Thoracic aorta (tissue), 2 donors: ENCODE results near the gene NECAB2. TPM values are rescaled to one million over a fixed set of nuclear protein-coding genes. Genes with fewer than 3 reads are reported as not detected.
"Not testable (repeated sequence)": the region's sequence is repeated elsewhere in the genome, so short reads cannot be mapped to it uniquely, and the experiment has no call there.

Experiments
- ATAC-seq: fragments of 150-250 bp; one replicate; pipeline ENCODE4 v1.8.0; 2017; ENCODE audit warnings: low read depth; ENCODE audit not compliant: insufficient number of reproducible peaks, low FRiP score
- DNase-seq: peaks from one replicate; pipeline ENCODE4 v3.0.0-alpha.2; 2020; ENCODE audit warnings: low spot score
- H3K27ac ChIP-seq, 2 donors: fragments of 200-600 bp; sonication (generic); 1 replicate in 1 of 2; 2 replicates in 1 of 2; pipeline ENCODE4 v1.5.1; 2016; ENCODE audit warnings: mild to moderate bottlenecking in 2 of 2, moderate library complexity in 2 of 2
- H3K27me3 ChIP-seq: fragments of 200-600 bp; sonication (generic); replicated peaks from 2 replicates; pipeline ENCODE4 v1.6.0; 2016; ENCODE audit warnings: mild to moderate bottlenecking; ENCODE audit not compliant: insufficient read depth
- H3K36me3 ChIP-seq: fragments of 200-600 bp; sonication (generic); one replicate; pipeline ENCODE4 v1.5.1; 2016
- H3K4me1 ChIP-seq, 2 donors: fragments of 200-600 bp; sonication (generic); 1 replicate in 1 of 2; 2 replicates in 1 of 2; pipeline versions ENCODE4 v1.5.1 to v1.6.0; 2016; ENCODE audit warnings: low read depth in 2 of 2, mild to moderate bottlenecking in 1 of 2; ENCODE audit not compliant: control insufficient read depth in 1 of 2
- H3K4me3 ChIP-seq: fragments of 200-600 bp; sonication (generic); 2 replicates; pipeline ENCODE4 v1.5.1; 2016; ENCODE audit warnings: mild to moderate bottlenecking
- H3K9me3 ChIP-seq: fragments of 200-600 bp; sonication (generic); 2 replicates; pipeline ENCODE4 v1.5.1; 2016
- total RNA-seq, 2 donors: library from RNA; depleted of rRNA; stranded (reverse); fragments of >200 nt; gene quantifications; one replicate each; pipeline versions ENCODE4 v1.1.0 to v1.2.3, GENCODE V29; 2016
- TF ChIP-seq, protein P1 (sequence below): fragments of 200-600 bp; sonication (generic); IDR thresholded peaks from one replicate; pipeline ENCODE4 v1.5.1; 2019; ENCODE audit warnings: antibody characterized with exemption

Gene NECAB2
- total RNA-seq, 2 donors from 2014 or later = not detected

GRCh38 chr16:83937922-83938885 is 29.8 kb upstream of the NECAB2 start:
- H3K27ac ChIP-seq = no peak overlapping the region
- TF ChIP-seq, protein P1, sequence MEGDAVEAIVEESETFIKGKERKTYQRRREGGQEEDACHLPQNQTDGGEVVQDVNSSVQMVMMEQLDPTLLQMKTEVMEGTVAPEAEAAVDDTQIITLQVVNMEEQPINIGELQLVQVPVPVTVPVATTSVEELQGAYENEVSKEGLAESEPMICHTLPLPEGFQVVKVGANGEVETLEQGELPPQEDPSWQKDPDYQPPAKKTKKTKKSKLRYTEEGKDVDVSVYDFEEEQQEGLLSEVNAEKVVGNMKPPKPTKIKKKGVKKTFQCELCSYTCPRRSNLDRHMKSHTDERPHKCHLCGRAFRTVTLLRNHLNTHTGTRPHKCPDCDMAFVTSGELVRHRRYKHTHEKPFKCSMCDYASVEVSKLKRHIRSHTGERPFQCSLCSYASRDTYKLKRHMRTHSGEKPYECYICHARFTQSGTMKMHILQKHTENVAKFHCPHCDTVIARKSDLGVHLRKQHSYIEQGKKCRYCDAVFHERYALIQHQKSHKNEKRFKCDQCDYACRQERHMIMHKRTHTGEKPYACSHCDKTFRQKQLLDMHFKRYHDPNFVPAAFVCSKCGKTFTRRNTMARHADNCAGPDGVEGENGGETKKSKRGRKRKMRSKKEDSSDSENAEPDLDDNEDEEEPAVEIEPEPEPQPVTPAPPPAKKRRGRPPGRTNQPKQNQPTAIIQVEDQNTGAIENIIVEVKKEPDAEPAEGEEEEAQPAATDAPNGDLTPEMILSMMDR = no peak
- H3K4me1 ChIP-seq = no peaks in the 10 kb centered on the region
- H3K4me3 ChIP-seq = no peak overlapping the region
- no peak for ATAC-seq
- DNase-seq = no peak
- no peaks in the 10 kb centered on the region for H3K27me3 ChIP-seq
- no peaks in the 10 kb centered on the region for H3K36me3 ChIP-seq
- H3K9me3 ChIP-seq = no peaks in the 10 kb centered on the region

GRCh38 chr16:83939266-83939855 is 28.7 kb upstream of the NECAB2 start:
- Histone ChIP-seq H3K9me3 (no peaks in the 10 kb centered on the region), H3K4me3 (no peak overlapping the region), H3K4me1 (no peaks in the 10 kb centered on the region), H3K27me3 (no peaks in the 10 kb centered on the region), H3K36me3 (no peaks in the 10 kb centered on the region), H3K27ac (no peak overlapping the region)
- no peak for DNase-seq
- TF ChIP-seq, protein P1 = no peak
- no peak for ATAC-seq

DNA sequence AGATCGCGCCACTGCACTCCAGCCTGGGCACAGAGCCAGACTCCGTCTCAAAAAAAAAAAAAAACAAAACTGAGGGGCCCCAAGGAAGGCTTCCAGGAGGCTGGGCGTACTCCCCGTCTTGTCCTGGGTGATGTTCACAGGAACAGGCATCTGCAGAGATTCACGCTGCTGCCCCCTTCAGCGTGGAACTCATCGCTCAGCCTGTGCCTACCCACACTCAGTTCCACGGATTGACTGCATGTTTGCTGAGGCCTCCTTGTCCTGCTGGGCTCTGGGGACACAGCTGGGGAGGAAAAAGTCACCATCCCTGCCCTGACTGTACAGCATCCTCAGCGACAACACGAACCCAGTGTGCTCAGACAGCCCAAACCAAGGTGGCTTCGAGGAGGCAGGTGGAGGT is 27.9 kb upstream of the NECAB2 start:
- no peak for DNase-seq
- TF ChIP-seq, protein P1 = no peak
- H3K4me3 ChIP-seq = no peak overlapping the region
- no peak for ATAC-seq
- no peaks in the 10 kb centered on the region for H3K27me3 ChIP-seq
- no peaks in the 10 kb centered on the region for H3K4me1 ChIP-seq
- H3K36me3 ChIP-seq = no peaks in the 10 kb centered on the region
- no peaks in the 10 kb centered on the region for H3K9me3 ChIP-seq
- H3K27ac ChIP-seq = no peak overlapping the region

DNA sequence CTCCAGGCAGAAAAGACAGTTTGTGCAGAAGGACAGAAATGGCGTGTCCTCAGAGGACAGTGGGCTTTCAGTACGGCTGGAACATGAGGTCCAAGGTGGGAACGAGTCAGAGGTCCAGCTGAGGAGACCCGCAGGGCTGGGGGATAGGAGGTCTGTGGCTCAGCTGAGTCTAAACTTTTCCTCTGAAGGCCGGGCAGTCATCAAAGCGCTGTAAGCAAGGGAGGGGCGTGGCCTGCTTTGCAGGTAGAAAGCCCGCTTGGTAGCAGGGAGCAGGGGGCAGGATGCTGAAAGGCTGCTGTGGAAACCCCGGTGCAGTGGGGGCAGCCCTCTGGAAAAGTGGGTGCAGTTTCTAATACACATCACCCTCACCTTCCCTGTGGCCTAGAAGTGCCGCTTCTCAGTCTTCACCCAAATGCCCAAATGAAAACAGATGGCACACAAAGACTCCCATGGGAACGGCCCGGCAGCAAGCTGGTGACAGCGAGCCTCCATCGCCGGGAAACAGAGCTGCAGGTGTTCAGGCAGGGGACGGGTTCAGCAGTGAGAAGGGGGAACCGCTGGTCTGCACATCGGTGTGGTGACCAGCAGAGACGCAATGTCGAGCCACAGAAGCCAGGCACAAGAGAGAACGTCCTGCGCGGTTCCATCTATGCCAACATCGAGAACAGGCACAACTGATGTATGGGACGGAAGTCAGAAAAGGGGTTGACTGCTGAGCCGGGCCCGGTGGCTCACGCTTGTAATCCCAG is 27.2 kb upstream of the NECAB2 start:
- DNase-seq (no peak), ATAC-seq (no peak)
- Histone ChIP-seq H3K27ac (no peak overlapping the region), H3K4me1 (no peaks in the 10 kb centered on the region), H3K27me3 (no peaks in the 10 kb centered on the region), H3K9me3 (no peaks in the 10 kb centered on the region), H3K4me3 (no peak overlapping the region), H3K36me3 (no peaks in the 10 kb centered on the region)
- TF ChIP-seq, protein P1 = no peak

DNA sequence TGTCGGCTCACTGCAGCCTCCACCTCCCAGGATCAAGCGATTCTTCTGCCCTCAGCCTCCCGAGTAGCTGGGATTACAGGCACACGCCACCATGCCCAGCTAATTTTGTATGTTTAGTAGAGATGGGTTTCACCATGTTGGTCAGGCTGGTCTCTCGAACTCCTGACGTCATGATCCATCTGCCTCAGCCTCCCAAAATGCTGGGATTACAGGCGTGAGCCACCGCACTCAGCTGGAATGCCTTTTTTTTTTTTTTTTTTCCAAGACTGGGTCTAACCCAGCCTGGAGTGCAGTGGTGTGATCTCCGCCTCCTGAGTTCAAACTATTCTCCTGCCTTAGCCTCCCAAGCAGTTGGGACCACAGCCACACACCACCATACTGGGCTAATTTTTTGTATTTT is 26.5 kb upstream of the NECAB2 start:
- not testable (repeated sequence) for H3K4me3 ChIP-seq, H3K4me1 ChIP-seq, H3K27ac ChIP-seq, H3K9me3 ChIP-seq, DNase-seq, H3K36me3 ChIP-seq, H3K27me3 ChIP-seq, ATAC-seq
